NT2/D1 (cell line): ENCODE data around the gene RAB26.
A peak's percentile ranks its signal among the peaks of the same experiment; 100 is the strongest.
"Not testable (repeated sequence)": the region's sequence is repeated elsewhere in the genome, so short reads cannot be mapped to it uniquely, and the experiment has no call there.

ENCODE experiments used
- DNase-seq: peaks from one replicate; pipeline ENCODE4 v3.0.0-alpha.2; 2011; ENCODE audit warnings: low read depth, low spot score
- H3K27me3 ChIP-seq: 2 replicates; pipeline ENCODE4 v1.6.0; 2011; ENCODE audit warnings: mild to moderate bottlenecking; ENCODE audit not compliant: insufficient read length, insufficient read depth
- H3K36me3 ChIP-seq: 2 replicates; pipeline ENCODE4 v1.6.1; 2011; ENCODE audit warnings: mild to moderate bottlenecking, low read length, mixed read lengths; ENCODE audit not compliant: insufficient read depth, insufficient read length
- H3K4me1 ChIP-seq: 2 replicates; pipeline ENCODE4 v1.5.1; 2011; ENCODE audit not compliant: insufficient read depth, insufficient read length
- H3K4me3 ChIP-seq: 2 replicates; pipeline ENCODE4 v1.5.1; 2011; ENCODE audit warnings: low read depth; ENCODE audit not compliant: insufficient read length
- H3K9ac ChIP-seq: 2 replicates; pipeline ENCODE4 v1.6.0; 2011; ENCODE audit warnings: low read depth; ENCODE audit not compliant: insufficient read length
- H3K9me3 ChIP-seq: 2 replicates; pipeline ENCODE4 v1.5.1; 2011; ENCODE audit warnings: mild to moderate bottlenecking, low read length; ENCODE audit not compliant: insufficient read depth
- SUZ12 ChIP-seq: IDR thresholded peaks from 2 replicates; pipeline ENCODE4 v1.6.1; 2011; ENCODE audit not compliant: insufficient read length, insufficient read depth; ENCODE audit errors: extremely low read depth
- YY1 ChIP-seq: IDR thresholded peaks from 2 replicates; pipeline ENCODE4 v1.6.1; 2011; ENCODE audit not compliant: insufficient read length, insufficient read depth
- ZNF274 ChIP-seq: IDR thresholded peaks from 2 replicates; pipeline ENCODE4 v1.6.1; 2011; ENCODE audit warnings: mild to moderate bottlenecking, low read depth, low read length

The RAB26 gene

GRCh38 chr16:2117960-2118722 lies 30.3 kb upstream of the RAB26 start:
- H3K27me3 ChIP-seq, H3K36me3 ChIP-seq, DNase-seq, H3K4me3 ChIP-seq, H3K4me1 ChIP-seq, H3K9ac ChIP-seq, H3K9me3 ChIP-seq: not testable (repeated sequence)

DNA sequence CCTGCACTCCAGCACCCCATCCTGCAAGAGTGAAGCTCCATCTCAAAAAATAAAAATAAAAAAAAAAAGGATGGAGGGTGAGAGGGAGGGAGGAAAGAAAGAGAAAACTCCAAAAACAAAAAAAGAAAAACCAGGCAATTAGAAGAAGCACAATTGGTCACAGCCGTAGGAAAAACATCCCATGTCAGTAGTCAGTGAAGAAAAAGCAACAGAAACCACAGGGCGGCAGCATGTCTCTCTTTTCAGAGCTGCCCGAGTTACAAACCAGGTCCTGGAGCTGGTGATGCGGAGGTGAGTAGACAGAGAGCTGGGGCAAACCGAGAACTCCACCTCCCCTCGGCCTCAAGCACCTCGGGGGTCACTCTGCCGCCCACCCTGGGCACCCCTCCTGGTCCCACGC lies 27.1 kb upstream of the RAB26 start:
- H3K4me1 ChIP-seq: peaks cover 20% of the 10 kb centered on the region
- not testable (repeated sequence) for H3K9ac ChIP-seq, H3K27me3 ChIP-seq, H3K36me3 ChIP-seq, H3K9me3 ChIP-seq, DNase-seq, H3K4me3 ChIP-seq

GRCh38 chr16:2121853-2122252 lies 26.6 kb upstream of the RAB26 start:
- H3K4me3 ChIP-seq: no peak overlapping the region
- TF ChIP-seq ZNF274 (no peak), YY1 (no peak), SUZ12 (no peak)
- no peaks in the 10 kb centered on the region for H3K9me3 ChIP-seq
- H3K27me3 ChIP-seq: no peaks in the 10 kb centered on the region
- DNase-seq: no peak
- H3K36me3 ChIP-seq: peaks cover 5% of the 10 kb centered on the region
- peaks cover 22% of the 10 kb centered on the region for H3K4me1 ChIP-seq
- no peak overlapping the region for H3K9ac ChIP-seq

DNA sequence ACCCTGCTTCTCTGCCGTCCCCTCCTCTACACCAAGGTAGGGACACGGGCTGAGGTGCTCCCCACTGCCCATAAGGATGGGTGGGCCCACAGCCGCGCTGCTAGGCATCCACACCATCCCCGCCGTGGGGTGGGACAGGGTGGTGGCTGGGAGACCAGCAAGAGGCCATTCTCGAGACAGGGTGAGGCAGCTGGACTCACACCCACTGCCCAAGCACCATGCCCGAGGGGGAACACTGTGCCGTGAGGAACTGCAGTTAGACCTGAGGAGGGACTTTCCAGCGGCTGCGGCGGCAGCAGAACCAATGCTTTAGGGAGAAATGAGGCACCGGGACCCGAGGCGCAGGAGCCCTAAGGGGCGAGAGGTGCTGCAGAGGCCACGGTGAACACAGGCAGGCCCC lies 26.0 kb upstream of the RAB26 start:
- H3K9me3 ChIP-seq: no peaks in the 10 kb centered on the region
- H3K4me3 ChIP-seq: no peak overlapping the region
- DNase-seq: no peak
- TF ChIP-seq SUZ12 (no peak), YY1 (no peak), ZNF274 (no peak)
- H3K36me3 ChIP-seq: peaks cover 5% of the 10 kb centered on the region
- H3K4me1 ChIP-seq: peaks cover 27% of the 10 kb centered on the region
- H3K9ac ChIP-seq: no peak overlapping the region
- H3K27me3 ChIP-seq: no peaks in the 10 kb centered on the region

GRCh38 chr16:2122934-2123683 lies 25.3 kb upstream of the RAB26 start:
- H3K9ac ChIP-seq, H3K9me3 ChIP-seq, H3K27me3 ChIP-seq, H3K36me3 ChIP-seq, H3K4me3 ChIP-seq, DNase-seq: not testable (repeated sequence)
- peaks cover 27% of the 10 kb centered on the region for H3K4me1 ChIP-seq

- not testable (repeated sequence) for H3K9me3 ChIP-seq, DNase-seq, H3K9ac ChIP-seq, H3K4me3 ChIP-seq, H3K36me3 ChIP-seq, H3K27me3 ChIP-seq
- peaks cover 27% of the 10 kb centered on the region for H3K4me1 ChIP-seq
These were observed 24.6 kb upstream of the RAB26 start for GRCh38 chr16:2123706-2124376.

DNA sequence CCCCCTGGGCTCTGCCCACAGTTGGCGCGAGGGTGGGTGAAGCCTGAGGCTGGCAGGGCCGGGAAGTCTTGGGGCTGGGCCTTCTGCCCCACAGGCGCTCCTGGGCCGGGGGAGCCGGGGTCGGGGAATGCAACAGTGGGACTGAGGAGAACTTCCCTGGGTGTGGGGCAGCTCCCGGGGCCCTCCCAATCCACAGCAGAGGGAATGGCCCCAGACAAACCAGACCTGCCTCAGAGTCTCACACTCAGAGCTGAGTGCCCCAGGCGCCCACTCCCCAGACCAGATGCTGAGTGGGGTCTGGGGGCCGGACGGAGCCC lies 24.1 kb upstream of the RAB26 start:
- Histone ChIP-seq H3K4me3 (peak overlapping the region; percentile 26), H3K9ac (peak overlapping the region; percentile 76), H3K4me1 (peaks cover 27% of the 10 kb centered on the region)
- DNase-seq, H3K36me3 ChIP-seq, H3K9me3 ChIP-seq, H3K27me3 ChIP-seq: not testable (repeated sequence)

GRCh38 chr16:2124694-2125444 lies 23.6 kb upstream of the RAB26 start:
- peak overlapping the region; percentile 26 for H3K4me3 ChIP-seq
- not testable (repeated sequence) for H3K9me3 ChIP-seq, H3K36me3 ChIP-seq, H3K27me3 ChIP-seq
- DNase-seq: peak; percentile 38
- H3K9ac ChIP-seq: peak overlapping the region; percentile 76
- H3K4me1 ChIP-seq: peaks cover 27% of the 10 kb centered on the region

DNA sequence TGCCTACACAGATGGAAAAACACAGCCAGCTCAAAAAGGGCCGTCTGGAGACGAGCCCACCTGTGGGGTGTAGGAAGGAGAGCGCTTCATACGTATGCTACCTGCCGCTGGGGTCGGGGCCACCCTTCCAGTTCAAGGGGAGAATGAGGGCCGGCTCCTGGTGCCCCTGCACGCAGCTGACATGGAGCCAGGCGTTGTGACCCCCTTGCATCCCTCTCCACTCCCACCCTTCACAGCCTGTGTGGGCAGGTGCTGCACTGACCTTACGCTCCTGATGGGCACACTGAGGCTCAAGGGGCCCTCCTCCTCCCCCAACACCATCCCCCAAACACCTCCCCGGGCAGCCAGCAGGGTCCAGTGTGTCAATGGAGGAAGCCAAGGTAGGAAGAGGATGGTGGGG lies 22.8 kb upstream of the RAB26 start:
- peak overlapping the region; percentile 15 for H3K4me3 ChIP-seq
- DNase-seq, H3K36me3 ChIP-seq, H3K9me3 ChIP-seq, H3K27me3 ChIP-seq: not testable (repeated sequence)
- H3K9ac ChIP-seq: peak overlapping the region; percentile 76
- peaks cover 27% of the 10 kb centered on the region for H3K4me1 ChIP-seq

- not testable (repeated sequence) for H3K9ac ChIP-seq, H3K4me3 ChIP-seq, H3K36me3 ChIP-seq, H3K27me3 ChIP-seq, DNase-seq, H3K9me3 ChIP-seq
- peaks cover 27% of the 10 kb centered on the region for H3K4me1 ChIP-seq
These were observed 22.2 kb upstream of the RAB26 start for GRCh38 chr16:2126161-2126743.
